ENCODE data around the gene NARS2.

The NARS2 gene

GRCh38 chr11:78594814-78595213 is 20.1 kb upstream of the NARS2 start:
- Histone ChIP-seq H4K20me1 (ENCODE audit: insufficient read depth, low read length) (no peaks in the 10 kb centered on the region), H3K4me2 (ENCODE audit: low read depth, low read length) (no peak overlapping the region)

DNA sequence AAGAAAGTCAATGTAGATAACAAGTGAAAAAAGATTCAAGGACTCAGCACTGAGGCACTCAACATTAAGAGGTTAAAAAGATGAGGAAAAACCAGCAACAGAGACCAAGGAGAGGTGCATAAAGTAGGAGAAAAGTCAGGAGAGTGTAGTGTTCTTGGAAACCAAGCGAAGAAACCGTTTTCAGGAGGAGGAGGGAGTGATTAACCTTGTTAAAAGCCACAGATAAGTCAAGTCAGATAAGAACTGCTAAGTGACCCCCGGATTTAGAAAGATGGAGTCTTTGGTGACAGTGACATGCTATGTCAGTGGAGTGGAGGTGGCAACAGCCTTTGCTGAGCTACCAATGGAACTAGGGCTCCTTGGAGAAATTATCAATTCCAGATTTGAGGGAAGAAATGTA is 13.9 kb upstream of the NARS2 start:
- Histone ChIP-seq H3K9me3 (replicated peaks; ENCODE audit: insufficient read depth, low read length) (no peaks in the 10 kb centered on the region), H3K27me3 (replicated peaks; ENCODE audit: insufficient read depth, low read length) (no peaks in the 10 kb centered on the region), H3K79me2 (ENCODE audit: low read length) (no peaks in the 10 kb centered on the region), H3F3A (ENCODE audit: insufficient read depth, low read length) (no peaks in the 10 kb centered on the region), H3K4me3 (ENCODE audit: low read length) (no peak overlapping the region), H3K9me2 (replicated peaks; ENCODE audit: insufficient read depth, low read length) (no peaks in the 10 kb centered on the region), H3K9ac (ENCODE audit: low read length) (no peak overlapping the region), H3K4me2 (ENCODE audit: low read depth, low read length) (no peak overlapping the region), H2AFZ (ENCODE audit: low read length) (no peak overlapping the region), H3K36me3 (replicated peaks; ENCODE audit: insufficient read depth, low read length) (no peaks in the 10 kb centered on the region), H3K4me1 (ENCODE audit: low read length) (no peaks in the 10 kb centered on the region), H3K27ac (ENCODE audit: low read length) (no peak overlapping the region), H4K20me1 (ENCODE audit: insufficient read depth, low read length) (no peaks in the 10 kb centered on the region)
- no peak for TF ChIP-seq EZH2 (optimal IDR thresholded peaks at IDR 0.05; ENCODE audit: low read depth, low read length)
- no peak for TF ChIP-seq EZH2phosphoT487 (IDR thresholded peaks at IDR 0.05; ENCODE audit: low read length)
- TF ChIP-seq, protein P1, sequence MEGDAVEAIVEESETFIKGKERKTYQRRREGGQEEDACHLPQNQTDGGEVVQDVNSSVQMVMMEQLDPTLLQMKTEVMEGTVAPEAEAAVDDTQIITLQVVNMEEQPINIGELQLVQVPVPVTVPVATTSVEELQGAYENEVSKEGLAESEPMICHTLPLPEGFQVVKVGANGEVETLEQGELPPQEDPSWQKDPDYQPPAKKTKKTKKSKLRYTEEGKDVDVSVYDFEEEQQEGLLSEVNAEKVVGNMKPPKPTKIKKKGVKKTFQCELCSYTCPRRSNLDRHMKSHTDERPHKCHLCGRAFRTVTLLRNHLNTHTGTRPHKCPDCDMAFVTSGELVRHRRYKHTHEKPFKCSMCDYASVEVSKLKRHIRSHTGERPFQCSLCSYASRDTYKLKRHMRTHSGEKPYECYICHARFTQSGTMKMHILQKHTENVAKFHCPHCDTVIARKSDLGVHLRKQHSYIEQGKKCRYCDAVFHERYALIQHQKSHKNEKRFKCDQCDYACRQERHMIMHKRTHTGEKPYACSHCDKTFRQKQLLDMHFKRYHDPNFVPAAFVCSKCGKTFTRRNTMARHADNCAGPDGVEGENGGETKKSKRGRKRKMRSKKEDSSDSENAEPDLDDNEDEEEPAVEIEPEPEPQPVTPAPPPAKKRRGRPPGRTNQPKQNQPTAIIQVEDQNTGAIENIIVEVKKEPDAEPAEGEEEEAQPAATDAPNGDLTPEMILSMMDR (IDR thresholded peaks at IDR 0.05; ENCODE audit: low read length): no peak
- DNase-seq: no peak

More at GRCh38 chr11:78594814-78595213, 20.1 kb upstream of the NARS2 start:
- H3F3A ChIP-seq (ENCODE audit: insufficient read depth, low read length): no peaks in the 10 kb centered on the region
- no peaks in the 10 kb centered on the region for H3K79me2 ChIP-seq (ENCODE audit: low read length)
- H3K9me2 ChIP-seq (replicated peaks; ENCODE audit: insufficient read depth, low read length): no peaks in the 10 kb centered on the region
- H3K4me1 ChIP-seq (ENCODE audit: low read length): no peaks in the 10 kb centered on the region
- H3K27ac ChIP-seq (ENCODE audit: low read length): no peak overlapping the region
- H3K27me3 ChIP-seq (replicated peaks; ENCODE audit: insufficient read depth, low read length): no peaks in the 10 kb centered on the region
- no peak for DNase-seq
- H3K36me3 ChIP-seq (replicated peaks; ENCODE audit: insufficient read depth, low read length): no peaks in the 10 kb centered on the region
- no peak overlapping the region for H2AFZ ChIP-seq (ENCODE audit: low read length)
- H3K9ac ChIP-seq (ENCODE audit: low read length): no peak overlapping the region
- no peaks in the 10 kb centered on the region for H3K9me3 ChIP-seq (replicated peaks; ENCODE audit: insufficient read depth, low read length)
- TF ChIP-seq EZH2phosphoT487 (IDR thresholded peaks at IDR 0.05; ENCODE audit: low read length) (no peak), EZH2 (optimal IDR thresholded peaks at IDR 0.05; ENCODE audit: low read depth, low read length) (no peak)
- TF ChIP-seq, protein P1 (IDR thresholded peaks at IDR 0.05; ENCODE audit: low read length): no peak
- H3K4me3 ChIP-seq (ENCODE audit: low read length): no peak overlapping the region

GRCh38 chr11:78587446-78587845 is 12.8 kb upstream of the NARS2 start:
- H3K27ac ChIP-seq (ENCODE audit: low read length): no peak overlapping the region
- no peaks in the 10 kb centered on the region for H4K20me1 ChIP-seq (ENCODE audit: insufficient read depth, low read length)
- H2AFZ ChIP-seq (ENCODE audit: low read length): no peak overlapping the region
- no peak overlapping the region for H3K4me3 ChIP-seq (ENCODE audit: low read length)
- H3K4me1 ChIP-seq (ENCODE audit: low read length): no peaks in the 10 kb centered on the region
- H3F3A ChIP-seq (ENCODE audit: insufficient read depth, low read length): no peaks in the 10 kb centered on the region
- H3K9me2 ChIP-seq (replicated peaks; ENCODE audit: insufficient read depth, low read length): no peaks in the 10 kb centered on the region
- H3K27me3 ChIP-seq (replicated peaks; ENCODE audit: insufficient read depth, low read length): no peaks in the 10 kb centered on the region
- no peak overlapping the region for H3K4me2 ChIP-seq (ENCODE audit: low read depth, low read length)
- no peak for DNase-seq
- no peak overlapping the region for H3K9ac ChIP-seq (ENCODE audit: low read length)
- no peaks in the 10 kb centered on the region for H3K79me2 ChIP-seq (ENCODE audit: low read length)
- no peaks in the 10 kb centered on the region for H3K36me3 ChIP-seq (replicated peaks; ENCODE audit: insufficient read depth, low read length)
- TF ChIP-seq, protein P1 (IDR thresholded peaks at IDR 0.05; ENCODE audit: low read length): no peak
- TF ChIP-seq EZH2 (optimal IDR thresholded peaks at IDR 0.05; ENCODE audit: low read depth, low read length) (no peak), EZH2phosphoT487 (IDR thresholded peaks at IDR 0.05; ENCODE audit: low read length) (no peak)
- H3K9me3 ChIP-seq (replicated peaks; ENCODE audit: insufficient read depth, low read length): no peaks in the 10 kb centered on the region
